IMR-90 (cell line): ENCODE data around the gene PLXDC2. TPM values are rescaled to one million over a fixed set of nuclear protein-coding genes. Genes with fewer than 3 reads are reported as not detected.

ENCODE experiments used
- ATAC-seq: fragments of 200-7000 bp; cut with Tn5 transposase; 2 replicates; pipeline ENCODE4 v1.9.1; 2020; ENCODE audit warnings: low read depth, mild to moderate bottlenecking, moderate library complexity
- BruUV-seq: library from RNA; stranded (reverse); fragments of 400-500 nt; replicated peaks from 2 replicates; lab custom pipeline; 2021; lab: Mats Ljungman, UMichigan
- CTCF ChIA-PET: fragments of 300-600 bp; formaldehyde crosslinking; extraction: SDS; loops from one replicate; lab custom pipeline; 2021; ENCODE audit warnings: antibody characterized with exemption; lab: Yijun Ruan, JAX
- POLR2A ChIA-PET: fragments of 300-600 bp; sonication (Branson Sonifier 250); formaldehyde crosslinking; loops from one replicate; lab custom pipeline; 2022; ENCODE audit warnings: antibody characterized with exemption; ENCODE audit not compliant: unreplicated experiment; lab: Charles Lee
- DNase-seq: peaks from one replicate; pipeline ENCODE4 v3.0.0; 2013
- H2AFZ ChIP-seq: replicated peaks from 2 replicates; pipeline ENCODE3; 2013; ENCODE audit warnings: low read length, mild to moderate bottlenecking; ENCODE audit not compliant: poor library complexity
- H2AK5ac ChIP-seq: 2 replicates; pipeline ENCODE4 v1.6.1; 2013; ENCODE audit warnings: low read depth, low read length, inconsistent platforms
- H2AK9ac ChIP-seq: replicated peaks from 2 replicates; pipeline ENCODE3; 2013; ENCODE audit warnings: mild to moderate bottlenecking, low read depth, low read length, moderate library complexity; ENCODE audit not compliant: poor library complexity
- H2BK120ac ChIP-seq: 2 replicates; pipeline ENCODE4 v1.6.1; 2013; ENCODE audit warnings: low read depth, low read length, inconsistent platforms
- H2BK15ac ChIP-seq: 3 replicates; pipeline ENCODE4 v1.6.1; 2013; ENCODE audit warnings: low read depth, low read length, inconsistent platforms
- H2BK20ac ChIP-seq: 2 replicates; pipeline ENCODE4 v1.6.1; 2013; ENCODE audit warnings: low read depth, mild to moderate bottlenecking, inconsistent platforms, low read length, moderate library complexity
- H2BK5ac ChIP-seq: 2 replicates; pipeline ENCODE4 v1.6.1; 2013; ENCODE audit warnings: mild to moderate bottlenecking, low read depth, low read length, inconsistent platforms; ENCODE audit not compliant: poor library complexity, severe bottlenecking
- H3K14ac ChIP-seq: replicated peaks from 2 replicates; pipeline ENCODE4 v1.6.1; 2013; ENCODE audit warnings: low read depth, low read length, inconsistent platforms
- H3K18ac ChIP-seq: 2 replicates; pipeline ENCODE4 v1.6.1; 2013; ENCODE audit warnings: low read depth, low read length, control low read depth
- H3K23ac ChIP-seq: 2 replicates; pipeline ENCODE4 v1.6.1; 2013; ENCODE audit warnings: low read depth, low read length, inconsistent platforms
- H3K27ac ChIP-seq: 2 replicates; pipeline ENCODE4 v1.5.1; 2013; ENCODE audit warnings: mild to moderate bottlenecking, control low read depth, low read length; ENCODE audit not compliant: insufficient read depth
- H3K27me3 ChIP-seq: 2 replicates; pipeline ENCODE4 v1.6.1; 2013; ENCODE audit warnings: low read length; ENCODE audit not compliant: control insufficient read depth, insufficient read depth
- H3K36me3 ChIP-seq: 2 replicates; pipeline ENCODE4 v1.6.1; 2013; ENCODE audit warnings: low read length, mixed read lengths; ENCODE audit not compliant: control insufficient read depth, insufficient read depth
- H3K4ac ChIP-seq: 2 replicates; pipeline ENCODE4 v1.6.1; 2013; ENCODE audit warnings: low read depth, low read length, inconsistent platforms
- H3K4me1 ChIP-seq: 2 replicates; pipeline ENCODE4 v1.6.1; 2013; ENCODE audit warnings: low read length, mixed read lengths; ENCODE audit not compliant: control insufficient read depth, insufficient read depth
- H3K4me2 ChIP-seq: 2 replicates; pipeline ENCODE4 v1.6.1; 2013; ENCODE audit warnings: low read depth, mild to moderate bottlenecking, control low read depth, low read length, moderate library complexity
- H3K4me3 ChIP-seq: 2 replicates; pipeline ENCODE4 v1.5.1; 2013; ENCODE audit warnings: low read depth, mild to moderate bottlenecking, control low read depth, low read length, moderate library complexity; ENCODE audit not compliant: insufficient read depth
- H3K56ac ChIP-seq: 2 replicates; pipeline ENCODE4 v1.6.1; 2013; ENCODE audit warnings: low read length, inconsistent platforms; ENCODE audit not compliant: insufficient read depth; ENCODE audit errors: extremely low read depth
- H3K79me1 ChIP-seq, 2 experiments: 2 replicates each; pipeline ENCODE4 v1.6.1; 2013; ENCODE audit warnings: low read length in 2 of 2, inconsistent platforms in 1 of 2, low read depth in 1 of 2
- H3K9ac ChIP-seq: 2 replicates; pipeline ENCODE4 v1.6.1; 2013; ENCODE audit warnings: low read depth, low read length, control low read depth
- H3K9me1 ChIP-seq: 2 replicates; pipeline ENCODE4 v1.6.1; 2013; ENCODE audit warnings: low read length, inconsistent platforms; ENCODE audit not compliant: insufficient read depth
- H3K9me3 ChIP-seq: 2 replicates; pipeline ENCODE4 v1.6.1; 2013; ENCODE audit warnings: low read length; ENCODE audit not compliant: control insufficient read depth, insufficient read depth
- H4K20me1 ChIP-seq: 2 replicates; pipeline ENCODE4 v1.6.1; 2013; ENCODE audit warnings: low read length, inconsistent platforms; ENCODE audit not compliant: insufficient read depth
- H4K5ac ChIP-seq: 2 replicates; pipeline ENCODE4 v1.6.1; 2013; ENCODE audit warnings: mild to moderate bottlenecking, low read depth, low read length, control low read depth
- H4K8ac ChIP-seq, 2 experiments: 2 replicates each; pipeline ENCODE4 v1.6.1; 2013; ENCODE audit warnings: low read depth in 2 of 2, low read length in 2 of 2, control low read depth in 1 of 2, inconsistent platforms in 1 of 2
- H4K91ac ChIP-seq: 2 replicates; pipeline ENCODE4 v1.6.1; 2013; ENCODE audit warnings: low read depth, low read length, inconsistent platforms; ENCODE audit not compliant: insufficient read depth
- CEBPB ChIP-seq: IDR thresholded peaks from 2 replicates; pipeline ENCODE4 v1.6.1; 2012; ENCODE audit warnings: low read depth, low read length, improper control_type of control experiment
- MAZ ChIP-seq: IDR thresholded peaks from 2 replicates; pipeline ENCODE4 v1.6.1; 2012; ENCODE audit warnings: low read depth, mild to moderate bottlenecking, low read length, improper control_type of control experiment, moderate library complexity, borderline replicate concordance
- SMC3 ChIP-seq: fragments of 150-350 bp; IDR thresholded peaks from 2 replicates; pipeline ENCODE4 v1.6.1; 2016; ENCODE audit warnings: low read depth, mild to moderate bottlenecking, antibody characterized with exemption, low read length, moderate library complexity
- WGBS, 2 experiments: methylation state at CpG; one replicate each; pipeline versions ENCODE4 v1.1.5 to v1.1.7; 2013; ENCODE audit warnings: missing lambda C conversion rate in 2 of 2; ENCODE audit not compliant: insufficient read length in 1 of 2; ENCODE audit errors: extremely low coverage in 2 of 2; 5-methylcytosine and 5-hydroxymethylcytosine counted together
- dilution Hi-C: fragments of 300-500 bp; cut with HindIII; formaldehyde crosslinking; loops from one replicate; pipeline ENCODE4 v1.14.3; 2018; ENCODE audit warnings: low sequenced_read_pairs; ENCODE audit not compliant: unreplicated experiment
- in situ Hi-C: fragments of 300-500 bp; cut with MboI; formaldehyde crosslinking; loops from 3 replicates; pipeline ENCODE4 v1.14.3; 2019; ENCODE audit warnings: low sequenced_read_pairs, inconsistent platforms, mixed read lengths
- intact Hi-C: fragments of 100-400 bp; cut with micrococcal nuclease; formaldehyde crosslinking; loops from 2 replicates; pipeline ENCODE4 v1.10.0; 2022
- polyA plus RNA-seq, 3 experiments: library from polyadenylated mRNA; depleted of rRNA; stranded (reverse); fragments of >200 nt; gene quantifications; 2 replicates each; pipeline ENCODE4 v1.2.3, GENCODE V29; 2012; ENCODE audit warnings: low replicate concordance in 1 of 3
- total RNA-seq: library from RNA; depleted of rRNA; stranded (reverse); fragments of >200 nt; gene quantifications from 2 replicates; pipeline ENCODE4 v1.2.3, GENCODE V29; 2012

PLXDC2 gene
- total and polyA plus RNA-seq, 2 of the 4 experiments (the other 2 are of a cell fraction) = 3.2 to 6.1 TPM

DNA sequence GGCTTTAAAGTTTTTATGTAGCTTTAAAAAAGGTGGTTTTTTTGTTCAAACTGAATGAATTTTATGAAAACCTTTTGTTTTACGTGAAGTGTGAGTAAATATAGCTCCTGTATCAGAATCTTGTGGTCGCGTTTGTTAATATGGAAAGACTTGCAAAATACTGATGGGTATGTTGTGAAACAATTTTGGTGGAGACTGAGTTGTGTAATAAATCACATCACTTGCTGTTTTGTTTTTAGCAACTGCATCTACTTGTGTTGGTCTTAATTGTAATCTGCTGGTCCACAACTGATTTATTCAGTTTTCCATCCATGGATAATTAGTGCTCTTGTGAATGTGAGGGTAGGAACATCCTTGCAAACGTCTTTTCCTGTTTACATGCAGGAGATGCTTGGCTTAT lies 10.5 kb downstream of the PLXDC2 start:
- H2BK20ac ChIP-seq = no peak overlapping the region
- no peak overlapping the region for H3K4ac ChIP-seq
- no peaks in the 10 kb centered on the region for H4K20me1 ChIP-seq
- H3K14ac ChIP-seq = no peak overlapping the region
- no peaks in the 10 kb centered on the region for H3K27me3 ChIP-seq
- H2BK120ac ChIP-seq = no peak overlapping the region
- 83% methylated on average over 2 of the region's 4 CpGs; no CpG with 5 or more reads in 1 of the 2 experiments for WGBS, 2 experiments
- H3K4me1 ChIP-seq = peaks cover 2% of the 10 kb centered on the region; the same call in 1 of the 2 replicates
- no peak overlapping the region for H2BK15ac ChIP-seq
- H3K9ac ChIP-seq = no peak overlapping the region
- DNase-seq (no peak), ATAC-seq (no peak)
- H3K9me1 ChIP-seq = no peaks in the 10 kb centered on the region
- H3K4me3 ChIP-seq = no peak overlapping the region
- ChIA-PET CTCF (no interaction called here), POLR2A (no interaction called here)
- no TSS peak for BruUV-seq
- no peaks in the 10 kb centered on the region for H3K36me3 ChIP-seq
- H4K91ac ChIP-seq = no peak overlapping the region
- H3K56ac ChIP-seq = no peak overlapping the region
- H3K9me3 ChIP-seq = no peaks in the 10 kb centered on the region
- in situ Hi-C loops (no loop called here), intact Hi-C loops (no loop called here), dilution Hi-C loops (no loop called here)
- H3K27ac ChIP-seq = no peak overlapping the region
- no peak overlapping the region for H2AK5ac ChIP-seq
- H3K4me2 ChIP-seq = no peak overlapping the region
- H3K18ac ChIP-seq = no peak overlapping the region
- no peak overlapping the region for H4K8ac ChIP-seq
- TF ChIP-seq CEBPB = peak; percentile 65
- TF ChIP-seq SMC3 = no peak
- TF ChIP-seq MAZ = no peak
- no peak overlapping the region for H2BK5ac ChIP-seq
- H3K23ac ChIP-seq = no peak overlapping the region
- H2AK9ac ChIP-seq = no peak overlapping the region
- no peak overlapping the region for H4K5ac ChIP-seq
- H2AFZ ChIP-seq = no peak overlapping the region
- H3K79me1 ChIP-seq = no peaks in the 10 kb centered on the region
